ENCODE measurements around the gene GUCA2A. TPM values are rescaled to one million over a fixed set of nuclear protein-coding genes. Genes with fewer than 3 reads are reported as not detected.

GUCA2A gene
- total and polyA plus RNA-seq, 2 of the 13 experiments (the other 11 are each of a cell fraction or from before 2014, with no cell fraction given) = not detected

- TF ChIP-seq, protein P1, sequence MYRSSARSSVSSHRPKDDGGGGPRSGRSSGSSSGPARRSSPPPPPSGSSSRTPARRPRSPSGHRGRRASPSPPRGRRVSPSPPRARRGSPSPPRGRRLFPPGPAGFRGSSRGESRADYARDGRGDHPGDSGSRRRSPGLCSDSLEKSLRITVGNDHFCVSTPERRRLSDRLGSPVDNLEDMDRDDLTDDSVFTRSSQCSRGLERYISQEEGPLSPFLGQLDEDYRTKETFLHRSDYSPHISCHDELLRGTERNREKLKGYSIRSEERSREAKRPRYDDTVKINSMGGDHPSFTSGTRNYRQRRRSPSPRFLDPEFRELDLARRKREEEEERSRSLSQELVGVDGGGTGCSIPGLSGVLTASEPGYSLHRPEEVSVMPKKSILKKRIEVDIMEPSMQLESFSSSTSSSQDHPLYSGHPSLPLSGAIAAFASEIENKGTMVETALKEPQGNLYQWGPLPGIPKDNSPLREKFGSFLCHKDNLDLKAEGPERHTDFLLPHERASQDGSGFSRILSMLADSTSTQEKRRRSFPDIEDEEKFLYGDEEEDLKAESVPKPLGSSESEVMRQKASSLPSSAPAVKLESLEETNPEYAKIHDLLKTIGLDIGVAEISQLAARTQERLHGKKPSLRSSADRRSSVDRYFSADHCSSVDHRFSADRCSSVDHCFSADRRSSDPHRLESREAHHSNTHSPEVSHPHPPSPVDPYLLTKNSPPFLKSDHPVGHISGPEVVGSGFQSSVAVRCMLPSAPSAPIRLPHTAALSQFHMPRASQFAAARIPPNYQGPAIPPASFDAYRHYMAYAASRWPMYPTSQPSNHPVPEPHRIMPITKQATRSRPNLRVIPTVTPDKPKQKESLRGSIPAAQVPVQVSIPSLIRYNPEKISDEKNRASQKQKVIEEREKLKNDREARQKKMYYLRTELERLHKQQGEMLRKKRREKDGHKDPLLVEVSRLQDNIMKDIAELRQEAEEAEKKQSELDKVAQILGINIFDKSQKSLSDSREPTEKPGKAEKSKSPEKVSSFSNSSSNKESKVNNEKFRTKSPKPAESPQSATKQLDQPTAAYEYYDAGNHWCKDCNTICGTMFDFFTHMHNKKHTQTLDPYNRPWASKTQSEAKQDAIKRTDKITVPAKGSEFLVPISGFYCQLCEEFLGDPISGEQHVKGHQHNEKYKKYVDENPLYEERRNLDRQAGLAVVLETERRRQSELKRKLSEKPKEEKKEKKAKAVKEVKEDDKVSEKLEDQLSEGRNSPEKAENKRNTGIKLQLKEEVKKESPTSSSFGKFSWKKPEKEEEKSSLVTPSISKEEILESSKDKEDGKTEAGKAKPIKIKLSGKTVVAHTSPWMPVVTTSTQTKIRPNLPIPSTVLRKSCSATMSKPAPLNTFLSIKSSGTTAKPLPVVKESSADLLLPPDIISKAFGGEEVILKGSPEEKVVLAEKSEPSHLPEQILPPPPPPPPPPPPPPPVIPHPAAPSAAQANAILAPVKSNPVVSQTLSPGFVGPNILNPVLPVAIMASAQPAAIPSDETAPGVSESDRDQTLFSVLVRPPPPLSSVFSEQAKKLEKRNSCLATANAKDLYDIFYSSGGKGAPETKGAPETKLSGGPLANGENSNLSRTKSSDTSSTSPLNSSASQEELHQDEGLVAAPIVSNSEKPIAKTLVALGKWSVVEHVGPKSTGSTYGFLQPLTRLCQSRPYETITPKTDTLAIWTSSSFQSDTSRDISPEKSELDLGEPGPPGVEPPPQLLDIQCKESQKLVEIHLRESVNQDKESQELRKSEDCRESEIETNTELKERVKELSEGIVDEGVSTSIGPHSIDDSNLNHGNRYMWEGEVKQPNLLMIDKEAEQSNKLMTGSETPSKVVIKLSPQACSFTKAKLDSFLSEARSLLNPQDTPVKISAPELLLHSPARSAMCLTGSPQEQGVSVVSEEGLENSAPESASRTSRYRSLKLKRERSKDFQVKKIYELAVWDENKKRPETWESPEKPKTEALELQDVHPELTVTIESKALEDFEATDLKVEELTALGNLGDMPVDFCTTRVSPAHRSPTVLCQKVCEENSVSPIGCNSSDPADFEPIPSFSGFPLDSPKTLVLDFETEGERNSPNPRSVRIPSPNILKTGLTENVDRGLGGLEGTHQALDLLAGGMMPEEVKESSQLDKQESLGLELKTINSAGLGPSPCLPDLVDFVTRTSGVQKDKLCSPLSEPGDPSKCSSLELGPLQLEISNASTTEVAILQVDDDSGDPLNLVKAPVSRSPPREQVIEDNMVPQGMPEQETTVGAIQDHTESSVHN (CRISPR knock-in tag; IDR thresholded peaks at IDR 0.05) = 0 out of 2 replicates have a peak, but pooled peaks have one; percentile 32
- TF ChIP-seq ZNF652 (CRISPR knock-in tag; IDR thresholded peaks at IDR 0.05; ENCODE audit: borderline replicate concordance, low read depth) (no peak), SOX13 (IDR thresholded peaks at IDR 0.05) (0 out of 2 replicates have a peak, but pooled peaks have one; percentile 25), SOX13 (CRISPR knock-in tag; conservative IDR thresholded peaks at IDR 0.05 in 1 of 2, IDR thresholded peaks at IDR 0.05 in 1 of 2) (peak in 1 of 2 experiments; percentile 72; a peak in 1 of 4 replicates), SMAD3 (CRISPR knock-in tag; IDR thresholded peaks at IDR 0.05) (no peak), CEBPB (IDR thresholded peaks at IDR 0.05; ENCODE audit: borderline replicate concordance, low read depth, low read length) (no peak), RXRB (CRISPR knock-in tag; IDR thresholded peaks at IDR 0.05; ENCODE audit: borderline replicate concordance) (peak; percentile 50; the same call in 1 of the 2 replicates), PPARG (CRISPR knock-in tag; conservative IDR thresholded peaks at IDR 0.05) (no peak), POLR2A (IDR thresholded peaks at IDR 0.05; ENCODE audit: insufficient read depth in 1 of 2, low read depth in 2 of 2, low read length in 2 of 2) (peak in 1 of 2 experiments; percentile 40; a peak in 1 of 4 replicates), ZXDC (CRISPR knock-in tag; IDR thresholded peaks at IDR 0.05) (no peak), SUZ12 (IDR thresholded peaks at IDR 0.05; ENCODE audit: low read depth, low read length) (no peak), HNRNPL (IDR thresholded peaks at IDR 0.05; ENCODE audit: low read depth, low read length) (0 out of 2 replicates have a peak, but pooled peaks have one; percentile 18), ETV5 (CRISPR knock-in tag; IDR thresholded peaks at IDR 0.05; ENCODE audit: borderline replicate concordance) (peak; percentile 34; the same call in 1 of the 2 replicates), SOX5 (CRISPR knock-in tag; IDR thresholded peaks at IDR 0.05; ENCODE audit: borderline replicate concordance) (peak; percentile 77)
These were observed 8.0 kb upstream of the GUCA2A start (continued) for GRCh38 chr1:42172381-42173133.

Measured in HepG2 (cell line).